ENCODE measurements around the gene COMT. TPM values are rescaled to one million over a fixed set of nuclear protein-coding genes. Genes with fewer than 3 reads are reported as not detected.

Gene COMT
- total RNA-seq, 4 donors from 2014 or later: 105 to 235 (median 208) TPM

GRCh38 chr22:20002128-20002527, 60.6 kb downstream of the COMT start:
- peaks cover 0 to 52% (median 18%) of the 10 kb centered on the region in 3 donors for H3K4me1 ChIP-seq
- H3K36me3 ChIP-seq: no peaks in the 10 kb centered on the region
- H3K9me3 ChIP-seq: no peaks in the 10 kb centered on the region
- ATAC-seq: no peak
- H3K27me3 ChIP-seq: no peaks in the 10 kb centered on the region
- 57 to 60% methylated on average over 1 to 8 of the region's 9 CpGs for WGBS, 2 donors (ENCODE audit: low coverage in 1 of 2)
- H3K4me3 ChIP-seq: no peak overlapping the region
- TF ChIP-seq POLR2A (IDR thresholded peaks at IDR 0.05): no peak
- TF ChIP-seq EP300 (IDR thresholded peaks at IDR 0.05): no peak
- TF ChIP-seq CTCF (IDR thresholded peaks at IDR 0.05): no peak
- no peak for TF ChIP-seq POLR2AphosphoS5 (IDR thresholded peaks at IDR 0.05)
- H3K27ac ChIP-seq: peak overlapping the region in 3 of 4 donors; percentile 56 to 69 (median 68)

- Histone ChIP-seq H3K4me3 (no peak overlapping the region), H3K27me3 (no peaks in the 10 kb centered on the region), H3K4me1 (peaks cover 0 to 47% (median 18%) of the 10 kb centered on the region in 3 donors), H3K36me3 (no peaks in the 10 kb centered on the region), H3K27ac (peak overlapping the region in 2 of 4 donors; percentile 56 to 68), H3K9me3 (no peaks in the 10 kb centered on the region)
- no peak for ATAC-seq
- WGBS, 2 donors (ENCODE audit: low coverage in 1 of 2): 61 to 100% methylated on average over 1 to 2 of the region's 2 CpGs
- TF ChIP-seq EP300 (IDR thresholded peaks at IDR 0.05) (no peak), POLR2AphosphoS5 (IDR thresholded peaks at IDR 0.05) (no peak), POLR2A (IDR thresholded peaks at IDR 0.05) (no peak), CTCF (IDR thresholded peaks at IDR 0.05) (no peak)
Observed at GRCh38 chr22:20002636-20003035, 61.1 kb downstream of the COMT start.

- H3K36me3 ChIP-seq: no peaks in the 10 kb centered on the region
- H3K4me1 ChIP-seq: peaks cover 0 to 40% (median 17%) of the 10 kb centered on the region in 3 donors
- 100% methylated on average over 1 of the region's 1 CpG; no CpG with 5 or more reads in 1 of the 2 donors for WGBS, 2 donors (ENCODE audit: low coverage in 1 of 2)
- no peak for TF ChIP-seq EP300 (IDR thresholded peaks at IDR 0.05)
- TF ChIP-seq POLR2A (IDR thresholded peaks at IDR 0.05): no peak
- no peak for TF ChIP-seq CTCF (IDR thresholded peaks at IDR 0.05)
- TF ChIP-seq POLR2AphosphoS5 (IDR thresholded peaks at IDR 0.05): no peak
- H3K9me3 ChIP-seq: no peaks in the 10 kb centered on the region
- H3K27me3 ChIP-seq: no peaks in the 10 kb centered on the region
- no peak overlapping the region for H3K4me3 ChIP-seq
- ATAC-seq: no peak
- no peak overlapping the region for H3K27ac ChIP-seq
Observed at GRCh38 chr22:20003304-20003703, 61.7 kb downstream of the COMT start.

GRCh38 chr22:20004464-20004863, 62.9 kb downstream of the COMT start:
- Histone ChIP-seq H3K27me3 (no peaks in the 10 kb centered on the region), H3K4me3 (no peak overlapping the region), H3K36me3 (no peaks in the 10 kb centered on the region), H3K4me1 (peaks cover 0 to 29% (median 7%) of the 10 kb centered on the region in 3 donors), H3K27ac (no peak overlapping the region), H3K9me3 (no peaks in the 10 kb centered on the region)
- no peak for ATAC-seq
- 90 to 95% methylated on average over 3 of the region's 3 CpGs for WGBS, 2 donors (ENCODE audit: low coverage in 1 of 2)
- no peak for TF ChIP-seq POLR2A (IDR thresholded peaks at IDR 0.05)
- no peak for TF ChIP-seq CTCF (IDR thresholded peaks at IDR 0.05)
- no peak for TF ChIP-seq EP300 (IDR thresholded peaks at IDR 0.05)
- TF ChIP-seq POLR2AphosphoS5 (IDR thresholded peaks at IDR 0.05): no peak

- 100% methylated on average over 1 of the region's 11 CpGs; no CpG with 5 or more reads in 1 of the 2 donors for WGBS, 2 donors (ENCODE audit: low coverage in 1 of 2)
- H3K4me3 ChIP-seq: no peak overlapping the region
- H3K36me3 ChIP-seq: no peaks in the 10 kb centered on the region
- H3K27me3 ChIP-seq: no peaks in the 10 kb centered on the region
- TF ChIP-seq POLR2A (IDR thresholded peaks at IDR 0.05) (no peak), CTCF (IDR thresholded peaks at IDR 0.05) (no peak), EP300 (IDR thresholded peaks at IDR 0.05) (no peak), POLR2AphosphoS5 (IDR thresholded peaks at IDR 0.05) (no peak)
- H3K4me1 ChIP-seq: peaks cover 0 to 10% (median 3%) of the 10 kb centered on the region in 3 donors
- H3K27ac ChIP-seq: no peak overlapping the region
- no peaks in the 10 kb centered on the region for H3K9me3 ChIP-seq
- ATAC-seq: no peak
Observed at GRCh38 chr22:20008221-20008995, 66.8 kb downstream of the COMT start.
